Activated CD8-positive, alpha-beta memory T cell treated with anti-CD3 and anti-CD28 coated beads for 4 hours (primary cell): ENCODE results near the gene C8G.

Experiments used
- DNase-seq, 2 donors: peaks; one replicate each; pipeline ENCODE4 v3.0.0-alpha.2; 2020; ENCODE audit warnings: low read depth in 2 of 2

The C8G gene

DNA sequence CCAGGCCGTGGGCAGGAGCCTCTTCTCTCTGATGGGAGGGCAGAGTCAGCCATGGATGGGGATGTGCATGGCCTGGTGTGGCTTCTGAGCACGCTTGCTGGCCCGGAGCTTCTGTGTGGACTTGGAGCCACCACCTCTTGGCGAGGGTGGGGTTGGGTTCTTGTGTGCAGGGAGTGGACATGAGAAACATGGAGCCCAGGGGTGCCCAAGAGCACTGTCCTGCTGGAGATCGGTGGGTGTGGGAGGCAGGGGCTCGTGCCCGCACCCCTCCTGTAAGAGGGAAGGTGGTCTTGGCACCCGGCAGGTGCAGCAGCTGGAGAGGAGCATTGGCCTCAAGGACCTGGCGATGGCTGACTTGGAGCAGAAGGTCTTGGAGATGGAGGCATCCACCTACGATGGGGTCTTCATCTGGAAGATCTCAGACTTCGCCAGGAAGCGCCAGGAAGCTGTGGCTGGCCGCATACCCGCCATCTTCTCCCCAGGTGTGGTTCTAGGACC is 24.3 kb upstream of the C8G start:
- DNase-seq: no peak

DNA sequence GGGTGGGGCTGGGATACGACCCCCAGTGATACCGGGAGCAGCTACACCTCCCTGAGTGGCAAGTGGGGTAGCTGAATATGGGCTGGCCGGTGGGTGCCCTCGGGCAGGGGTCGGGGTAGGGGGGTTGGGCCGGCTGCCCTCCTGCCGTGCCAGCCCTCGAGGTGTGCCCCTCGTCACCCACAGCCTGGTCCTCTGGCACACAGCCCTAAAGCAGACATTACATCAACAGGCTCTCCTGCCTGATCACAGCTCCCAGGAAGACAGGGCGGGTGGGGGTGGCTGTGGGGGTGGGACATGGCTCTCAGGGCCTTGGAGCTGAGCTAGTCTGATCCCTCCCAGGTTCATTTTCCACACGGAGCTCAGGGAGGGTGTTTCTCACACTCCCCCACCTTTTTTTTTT is 23.7 kb upstream of the C8G start:
- no peak for DNase-seq

DNA sequence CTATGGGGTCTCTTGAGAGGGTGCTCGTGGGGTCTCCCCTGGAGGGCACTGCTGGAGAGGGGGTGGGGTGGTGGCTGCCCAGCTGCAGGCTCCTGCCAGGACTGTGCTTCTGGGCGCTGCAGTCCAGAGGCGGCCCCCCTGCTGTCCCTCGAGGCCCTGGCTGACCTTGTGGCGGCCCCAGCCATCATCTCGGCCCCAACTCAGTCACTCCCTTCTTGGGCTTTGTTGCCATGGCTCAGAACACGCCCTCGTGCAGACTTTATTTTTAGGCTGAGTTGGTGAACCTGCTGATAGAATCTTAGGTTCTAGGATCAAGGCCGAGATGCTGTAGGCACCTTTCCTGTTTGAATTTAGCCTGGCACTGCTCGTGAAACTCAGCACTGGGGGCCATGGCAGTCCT is 23.3 kb upstream of the C8G start:
- no peak for DNase-seq

DNA sequence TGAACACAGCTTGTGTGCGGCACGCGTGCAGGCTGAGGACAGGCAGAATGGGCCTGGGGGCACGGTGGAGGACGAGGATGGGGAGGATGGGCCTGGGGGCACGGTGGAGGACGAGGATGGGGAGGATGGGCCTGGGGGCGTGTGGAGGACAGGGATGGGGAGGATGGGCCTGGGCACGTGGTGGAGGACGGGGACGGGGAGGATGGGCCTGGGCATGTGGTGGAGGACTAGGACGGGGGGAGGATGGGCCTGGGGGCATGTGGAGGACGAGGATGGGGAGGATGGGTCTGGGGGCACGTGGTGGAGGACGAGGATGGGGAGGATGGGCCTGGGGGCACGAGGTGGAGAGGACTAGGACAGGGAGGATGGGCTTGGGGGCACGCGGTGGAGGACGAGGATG is 22.5 kb upstream of the C8G start:
- DNase-seq: no peak

DNA sequence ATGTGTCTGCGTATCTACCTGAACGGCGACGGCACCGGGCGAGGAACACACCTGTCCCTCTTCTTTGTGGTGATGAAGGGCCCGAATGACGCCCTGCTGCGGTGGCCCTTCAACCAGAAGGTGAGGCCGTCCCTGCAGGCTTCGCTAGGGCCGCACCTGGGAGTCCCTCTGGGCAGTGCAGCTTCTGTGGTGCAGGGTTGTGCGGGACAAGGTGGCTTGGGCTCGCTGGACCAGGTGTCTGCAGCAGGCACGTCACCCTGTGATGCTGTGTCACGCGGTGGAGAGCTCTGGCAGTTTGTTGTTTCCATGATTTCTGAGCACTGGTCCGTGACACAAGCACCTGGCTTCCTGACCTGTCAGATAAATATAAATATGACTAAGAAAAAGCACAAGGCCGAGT is 21.2 kb upstream of the C8G start:
- DNase-seq: no peak

DNA sequence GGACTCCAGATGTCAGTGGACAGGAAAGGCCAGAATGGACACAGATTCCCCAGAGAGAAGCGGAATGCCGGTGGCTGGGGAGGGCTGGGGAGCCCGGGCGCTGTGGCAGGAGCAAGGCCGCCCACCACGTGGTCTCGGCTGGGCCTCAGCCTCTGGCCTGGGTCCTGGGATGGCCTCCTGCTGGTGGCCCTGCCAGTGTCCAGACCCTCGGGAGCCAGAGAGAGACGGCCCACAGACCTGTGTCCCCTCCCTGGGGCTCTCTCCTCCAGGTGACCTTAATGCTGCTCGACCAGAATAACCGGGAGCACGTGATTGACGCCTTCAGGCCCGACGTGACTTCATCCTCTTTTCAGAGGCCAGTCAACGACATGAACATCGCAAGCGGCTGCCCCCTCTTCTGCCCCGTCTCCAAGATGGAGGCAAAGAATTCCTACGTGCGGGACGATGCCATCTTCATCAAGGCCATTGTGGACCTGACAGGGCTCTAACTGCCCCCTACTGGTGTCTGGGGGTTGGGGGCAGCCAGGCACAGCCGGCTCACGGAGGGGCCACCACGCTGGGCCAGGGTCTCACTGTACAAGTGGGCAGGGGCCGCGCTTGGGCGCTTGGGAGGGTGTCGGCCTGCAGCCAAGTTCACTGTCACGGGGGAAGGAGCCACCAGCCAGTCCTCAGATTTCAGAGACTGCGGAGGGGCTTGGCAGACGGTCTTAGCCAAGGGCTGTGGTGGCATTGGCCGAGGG is 19.5 kb upstream of the C8G start:
- no peak for DNase-seq

DNA sequence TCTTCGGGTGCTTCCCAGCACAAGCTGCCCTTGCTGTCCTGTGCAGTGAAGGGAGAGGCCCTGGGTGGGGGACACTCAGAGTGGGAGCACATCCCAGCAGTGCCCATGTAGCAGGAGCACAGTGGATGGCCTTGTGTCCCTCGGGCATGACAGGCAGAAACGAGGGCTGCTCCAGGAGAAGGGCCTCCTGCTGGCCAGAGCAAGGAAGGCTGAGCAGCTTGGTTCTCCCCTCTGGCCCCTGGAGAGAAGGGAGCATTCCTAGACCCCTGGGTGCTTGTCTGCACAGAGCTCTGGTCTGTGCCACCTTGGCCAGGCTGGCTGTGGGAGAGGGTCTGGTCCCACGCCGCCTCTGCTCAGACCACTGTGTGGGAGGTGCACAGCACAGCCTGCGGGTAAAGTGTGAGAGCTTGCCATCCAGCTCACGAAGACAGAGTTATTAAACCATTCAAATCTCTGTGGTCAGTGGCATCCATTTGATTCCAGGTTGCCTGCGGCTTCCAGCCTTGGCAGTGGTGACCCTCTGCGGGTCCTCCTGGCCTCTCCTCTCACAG is 18.8 kb upstream of the C8G start:
- no peak for DNase-seq

DNA sequence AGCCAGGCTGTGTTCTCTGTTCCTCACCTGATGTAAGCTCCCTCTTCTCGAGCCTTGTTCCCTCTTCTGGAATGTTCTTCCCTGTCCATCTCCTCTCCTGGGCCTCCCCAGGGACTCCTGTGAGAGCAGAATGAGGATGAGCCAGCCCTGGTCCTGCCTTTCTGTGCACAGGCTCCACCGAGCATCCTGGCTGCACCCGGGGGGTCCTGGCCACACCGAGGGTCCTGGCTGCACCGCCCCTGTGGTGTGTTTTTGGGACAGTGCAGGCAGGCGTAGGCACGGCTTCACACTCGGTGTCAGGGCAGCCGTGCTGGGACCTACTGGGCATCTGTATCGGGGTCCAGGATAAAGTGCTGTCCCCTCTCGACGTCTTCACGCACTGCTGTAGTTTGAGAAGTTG is 18.3 kb upstream of the C8G start:
- no peak for DNase-seq

DNA sequence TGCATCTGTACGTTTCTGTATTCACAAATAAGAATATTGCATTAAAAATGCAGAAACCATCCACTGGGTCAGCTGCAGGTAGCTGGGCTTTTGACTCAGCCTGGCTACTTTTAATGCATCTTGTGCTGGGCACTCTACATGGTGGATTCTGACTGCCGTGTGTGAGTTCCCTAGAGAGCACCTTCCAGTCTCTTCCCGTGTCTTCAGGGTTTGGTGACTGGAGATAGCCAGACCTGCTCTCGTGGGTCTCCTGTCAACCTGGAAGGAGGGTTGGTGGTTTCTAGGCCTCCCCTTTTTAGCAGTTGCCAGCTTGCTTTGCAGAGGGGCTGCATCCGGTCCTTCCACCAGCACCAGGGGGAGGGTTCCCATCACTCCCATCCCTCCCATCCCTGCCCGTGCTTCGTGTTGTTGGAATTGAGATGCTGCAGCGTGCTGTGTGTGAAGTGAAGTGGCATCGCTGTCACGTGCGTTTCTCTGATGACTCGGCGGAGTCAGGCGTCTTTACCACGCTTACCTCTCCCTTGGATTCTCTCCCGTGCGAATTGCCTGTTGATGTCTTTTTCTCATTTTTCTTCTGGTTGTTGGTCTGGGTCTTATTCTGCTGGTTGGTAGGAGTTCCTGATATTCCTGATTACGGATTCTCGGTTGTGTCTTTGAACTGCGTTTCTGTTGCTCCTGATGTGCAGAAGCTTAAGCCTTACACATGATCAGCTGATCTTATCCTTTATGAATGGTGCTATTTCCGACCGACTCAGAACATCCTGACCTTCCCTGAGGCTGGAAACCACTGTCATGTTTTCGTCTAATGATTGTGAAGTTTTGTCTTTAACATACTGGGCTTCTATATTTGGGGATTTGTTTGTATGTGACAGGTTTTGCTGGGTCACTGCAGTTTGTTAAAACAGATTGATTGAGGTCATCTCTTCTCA is 17.4 kb upstream of the C8G start:
- DNase-seq: no peak

DNA sequence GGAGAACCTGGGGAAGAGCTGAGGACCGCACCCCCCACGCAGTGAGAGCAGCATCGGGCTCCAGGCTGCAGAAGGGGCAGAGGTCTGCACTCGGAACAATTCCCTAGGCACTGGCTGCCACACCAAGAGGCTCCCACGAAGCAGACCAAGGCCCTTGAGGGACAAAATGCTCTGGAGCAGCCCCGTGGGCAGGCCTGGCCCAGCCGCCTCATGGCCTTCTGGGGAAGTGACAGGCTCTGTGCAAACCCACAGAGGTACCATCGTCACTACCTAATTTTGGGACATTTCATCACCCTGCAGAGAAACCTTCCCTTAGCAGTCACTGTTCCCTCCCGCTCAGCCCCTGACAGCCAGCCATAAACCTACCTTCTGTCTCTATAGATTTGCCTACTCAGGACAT is 16.5 kb upstream of the C8G start:
- no peak for DNase-seq

DNA sequence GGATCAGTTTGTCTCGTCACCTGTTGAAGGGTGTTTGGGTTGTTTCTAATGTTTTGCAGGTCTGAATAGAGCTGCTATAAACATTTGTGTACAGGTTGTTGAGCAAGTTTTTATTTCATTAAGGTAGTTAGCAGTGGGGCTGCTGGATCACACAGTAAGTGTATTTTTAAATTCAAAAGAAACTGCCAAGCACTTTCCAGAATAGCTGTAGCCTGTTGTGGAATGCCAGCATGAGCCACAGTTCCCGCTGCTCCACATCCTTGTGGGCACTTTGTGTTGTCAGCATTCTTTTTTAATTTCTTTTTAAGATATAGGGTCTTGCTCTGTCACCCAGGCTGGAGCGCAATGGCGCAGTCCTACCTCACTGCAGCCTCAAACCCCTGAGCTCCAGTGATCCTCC is 15.0 kb upstream of the C8G start:
- no peak for DNase-seq

DNA sequence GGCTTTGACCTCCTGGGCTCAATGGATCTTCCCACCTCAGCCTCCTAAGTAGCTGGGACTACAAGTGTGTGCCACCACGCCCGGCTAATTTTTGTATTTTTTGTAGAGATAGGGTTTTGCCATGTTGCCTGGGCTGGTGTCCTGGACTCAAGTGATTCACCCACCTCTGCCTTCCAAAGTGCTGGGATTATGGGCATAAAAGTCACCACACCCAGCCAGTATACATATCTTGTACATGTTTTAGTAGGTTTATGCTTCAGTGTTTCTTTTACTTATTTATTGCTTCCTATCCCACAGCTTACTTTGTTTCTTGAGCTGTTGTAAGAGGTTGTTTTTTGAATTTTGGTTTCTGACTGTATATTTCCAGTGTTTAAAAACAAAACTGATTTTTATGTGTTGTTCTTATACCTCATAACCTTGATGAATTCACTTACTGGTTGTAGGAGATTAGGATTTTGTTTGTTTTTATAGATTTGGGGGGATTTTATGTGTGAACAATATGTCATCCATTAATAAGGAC is 13.4 kb upstream of the C8G start:
- DNase-seq: no peak

DNA sequence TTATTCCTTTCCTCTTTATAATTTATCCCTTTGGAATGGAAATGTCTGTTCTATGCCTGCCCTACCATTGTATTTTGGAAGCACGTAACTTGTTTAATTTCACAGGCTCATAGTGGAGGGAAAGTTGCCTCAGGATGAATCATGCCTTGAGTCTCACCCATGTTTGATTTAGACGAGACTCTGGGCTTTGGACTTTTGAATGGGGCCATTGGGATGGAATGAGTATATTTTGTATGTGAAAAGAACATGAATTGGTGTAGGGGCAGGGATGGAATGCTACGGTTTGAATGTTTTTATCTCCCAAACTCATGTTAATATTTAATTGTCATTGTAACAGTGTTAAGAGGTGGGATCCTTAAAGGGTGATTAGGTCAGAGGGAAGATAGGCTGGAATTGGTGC is 10.8 kb upstream of the C8G start:
- DNase-seq: no peak

DNA sequence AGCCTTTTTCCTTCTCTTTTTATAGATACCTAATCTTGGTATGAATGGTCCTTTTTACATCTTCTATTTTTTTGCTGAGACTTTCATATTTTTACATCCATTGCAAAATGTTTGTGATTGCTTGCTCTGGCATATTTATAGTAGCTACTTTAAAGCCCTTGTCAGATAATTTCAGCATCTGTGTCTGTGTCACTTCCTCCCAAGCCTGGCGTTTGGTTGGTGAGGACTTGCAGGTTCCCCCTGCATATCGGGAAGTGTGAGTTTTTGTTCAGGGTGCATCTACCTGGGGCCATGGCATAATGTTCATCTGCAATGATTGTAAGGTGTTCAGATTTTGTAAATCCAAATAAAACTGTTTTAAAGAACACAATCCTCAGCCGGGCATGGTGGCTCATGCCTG is 9.4 kb upstream of the C8G start:
- no peak for DNase-seq

DNA sequence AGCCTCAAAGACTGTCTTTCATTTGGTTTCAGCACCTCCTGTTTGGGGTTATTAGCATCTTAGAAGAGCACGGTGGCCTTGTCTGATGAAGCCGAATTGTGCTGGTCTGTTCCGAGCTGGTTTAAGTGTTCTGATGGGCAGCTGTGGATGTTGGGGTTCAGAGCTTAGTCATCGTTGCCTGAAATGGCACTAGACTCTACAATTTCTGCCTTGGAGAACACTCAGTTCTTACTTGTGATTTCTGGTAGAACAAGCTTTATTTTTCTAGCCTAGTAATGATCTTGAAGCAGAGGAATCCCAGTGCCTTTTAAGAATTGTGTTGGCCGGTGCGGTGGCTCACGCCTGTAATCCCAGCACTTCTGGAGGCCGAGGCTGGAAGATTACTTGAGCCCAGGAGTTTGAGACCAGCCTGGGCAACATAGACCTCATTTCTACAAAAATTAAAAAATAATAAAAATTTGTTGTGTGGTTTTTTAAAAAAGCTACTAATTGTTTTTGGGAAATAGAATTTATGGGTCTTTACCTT is 8.3 kb upstream of the C8G start:
- no peak for DNase-seq

DNA sequence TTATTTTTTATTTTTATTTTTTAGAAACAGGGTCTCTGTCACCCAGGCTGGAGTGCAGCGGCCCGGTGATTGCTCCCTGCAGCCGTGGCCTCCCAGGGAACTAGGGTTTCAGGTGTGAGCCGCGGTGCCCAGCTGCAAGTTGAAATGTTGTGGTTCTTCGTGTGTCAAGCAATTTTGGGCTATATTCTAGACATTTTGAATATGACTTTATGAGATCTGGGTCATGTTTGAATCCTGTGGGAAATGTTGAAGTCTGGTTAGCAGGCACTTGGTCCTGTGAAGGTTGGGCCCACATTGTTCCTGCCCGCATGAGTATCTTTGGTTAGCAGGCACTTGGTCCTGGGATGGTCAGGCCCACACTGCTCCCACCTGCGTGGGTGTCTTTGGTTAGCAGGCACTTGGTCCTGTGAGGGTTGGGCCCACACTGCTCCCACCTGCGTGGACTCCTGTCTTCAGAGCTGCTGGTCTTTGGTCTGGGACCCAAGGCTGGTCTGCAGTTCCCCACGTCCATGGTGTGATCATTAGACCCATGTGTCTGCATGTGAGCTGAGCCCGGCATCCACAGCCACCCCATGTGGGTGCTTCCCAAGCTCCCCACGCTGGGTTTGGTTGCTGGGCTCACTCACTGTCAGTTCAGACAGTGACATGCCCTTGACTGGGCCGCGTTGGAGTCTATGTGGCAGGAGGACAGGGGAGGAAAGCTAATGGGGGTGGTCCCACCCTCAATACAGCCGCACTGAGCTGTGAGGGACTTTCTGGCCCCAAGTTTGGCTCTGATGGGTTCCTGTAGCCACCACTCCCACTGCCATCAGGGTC is 7.6 kb upstream of the C8G start:
- no peak for DNase-seq

DNA sequence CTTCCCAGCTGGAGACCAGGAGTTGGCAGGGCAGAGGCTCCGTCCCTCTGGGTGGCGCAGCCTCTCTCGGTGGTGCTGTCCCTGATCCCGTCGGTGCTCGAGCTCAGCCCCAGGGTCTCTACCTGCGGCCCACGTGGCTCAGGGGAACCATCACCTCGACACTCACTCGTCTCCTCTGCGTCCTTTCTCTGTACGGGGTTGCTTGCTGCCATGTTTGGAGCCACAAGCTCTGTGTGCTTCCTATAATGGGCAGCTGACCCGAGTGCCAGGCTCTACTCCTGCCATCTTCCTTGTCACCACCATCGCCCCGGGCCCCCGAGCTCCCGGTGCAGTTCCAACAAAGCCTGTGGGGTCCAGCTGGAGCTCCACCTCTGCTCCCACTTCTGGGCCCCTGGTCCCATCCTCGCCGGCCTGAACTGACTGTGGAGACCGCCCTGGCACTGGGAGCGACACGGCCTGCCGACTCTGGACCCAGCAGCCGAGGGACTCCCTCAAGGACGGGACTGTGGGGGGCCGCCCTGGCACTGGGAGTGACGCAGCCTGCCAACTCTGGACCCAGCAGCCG is 5.5 kb upstream of the C8G start:
- no peak for DNase-seq

DNA sequence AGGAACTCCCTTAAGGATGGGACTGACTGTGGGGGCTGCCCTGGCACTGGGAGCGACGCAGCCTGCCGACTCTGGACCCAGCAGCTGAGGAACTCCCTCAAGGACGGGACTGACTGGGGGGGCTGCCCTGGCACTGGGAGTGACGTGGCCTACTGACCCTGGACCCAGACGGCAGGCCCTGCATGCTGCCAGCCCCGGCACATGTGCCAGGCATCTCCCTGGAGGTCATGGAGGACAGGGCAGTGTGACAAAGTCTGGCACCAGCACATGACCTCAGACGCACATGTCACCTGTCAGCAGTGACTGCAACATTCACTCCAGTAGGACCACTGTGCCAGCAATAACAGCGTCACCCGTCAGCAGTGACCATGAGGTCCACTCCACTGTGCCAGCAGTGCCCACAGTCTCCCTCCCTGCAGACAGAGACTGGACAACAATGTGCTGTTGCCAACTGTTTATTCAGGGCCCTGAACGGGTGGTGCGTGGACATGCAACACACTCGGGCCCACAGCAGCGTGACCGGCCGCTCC is 5.0 kb upstream of the C8G start:
- DNase-seq: no peak

DNA sequence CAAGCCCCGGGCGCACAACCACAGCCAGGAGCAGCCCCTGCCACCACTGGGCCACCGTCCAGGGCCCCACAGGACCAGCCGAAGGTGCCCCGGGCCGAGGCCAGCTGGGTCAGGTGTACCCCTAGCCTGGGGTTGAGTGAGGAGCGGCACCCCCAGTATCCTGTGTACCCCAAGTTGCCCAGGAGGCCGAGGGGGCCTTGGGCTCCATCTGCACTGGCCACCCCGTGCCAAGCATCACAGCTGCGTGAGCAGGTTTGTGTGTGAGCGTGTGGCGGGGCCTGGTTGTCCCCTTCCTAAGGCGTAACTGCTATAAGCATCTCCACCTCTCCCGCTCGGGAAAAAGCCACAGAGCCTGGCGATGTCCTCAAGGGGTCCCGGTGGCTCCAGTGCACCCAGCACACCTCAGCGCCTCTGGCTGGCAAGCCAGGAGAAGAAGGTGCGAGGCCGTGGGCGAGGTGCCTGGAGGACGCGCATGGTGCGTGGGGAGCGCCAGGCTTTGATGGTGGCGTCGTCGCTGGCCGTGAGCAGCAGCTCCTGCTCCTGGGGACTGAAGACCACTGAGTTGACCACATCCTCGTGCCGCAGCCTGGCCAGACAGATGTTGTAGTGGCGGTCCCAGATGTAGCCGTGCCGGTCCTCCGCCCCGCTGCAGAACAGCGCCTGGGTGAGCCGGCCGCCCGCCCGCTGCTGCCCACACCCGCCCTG is 4.4 kb upstream of the C8G start:
- DNase-seq: no peak
